H1 (cell line): ENCODE data around the gene ZBP1. TPM values are rescaled to one million over a fixed set of nuclear protein-coding genes. Genes with fewer than 3 reads are reported as not detected.

Experiments
- FOSL1 ChIP-seq: IDR thresholded peaks from 2 replicates; pipeline ENCODE4 v1.6.1; 2011; ENCODE audit warnings: mild to moderate bottlenecking, low read depth, low read length, moderate library complexity; ENCODE audit not compliant: insufficient read depth
- HDAC6 ChIP-seq: IDR thresholded peaks from one replicate; pipeline ENCODE4 v1.7.1; 2012; ENCODE audit warnings: low read depth, mild to moderate bottlenecking, inconsistent platforms, low read length, moderate library complexity
- NRF1 ChIP-seq: IDR thresholded peaks from 2 replicates; pipeline ENCODE4 v1.6.1; 2011; ENCODE audit warnings: mild to moderate bottlenecking, low read depth, low read length, improper control_type of control experiment
- PHF8 ChIP-seq: fragments of 200-600 bp; sonication (generic); conservative IDR thresholded peaks from 2 replicates; pipeline ENCODE4 v1.7.1; 2012; ENCODE audit warnings: low read depth, mild to moderate bottlenecking, inconsistent platforms, low read length, moderate library complexity
- POU5F1 ChIP-seq: IDR thresholded peaks from 2 replicates; pipeline ENCODE4 v1.6.1; 2011; ENCODE audit warnings: low read depth, mild to moderate bottlenecking, low read length, moderate library complexity
- SP1 ChIP-seq: IDR thresholded peaks from 2 replicates; pipeline ENCODE4 v1.6.1; 2011; ENCODE audit warnings: low read depth, low read length
- SUZ12 ChIP-seq: fragments of 200-600 bp; sonication (generic); IDR thresholded peaks from 2 replicates; pipeline ENCODE4 v1.6.1; 2012; ENCODE audit warnings: mild to moderate bottlenecking, inconsistent platforms, low read length, moderate library complexity, mixed read lengths
- TAF7 ChIP-seq: optimal IDR thresholded peaks from 2 replicates; pipeline ENCODE3; 2011; ENCODE audit warnings: low read depth, mild to moderate bottlenecking, inconsistent platforms, low read length, moderate library complexity, borderline replicate concordance
- TBP ChIP-seq: IDR thresholded peaks from 2 replicates; pipeline ENCODE4 v1.6.1; 2011; ENCODE audit warnings: low read depth, low read length, improper control_type of control experiment
- polyA plus RNA-seq, 7 experiments: library from polyadenylated mRNA; depleted of rRNA in 3 of 7; stranded (reverse) in 5 of 7; unstranded in 2 of 7; fragments of >200 nt in 5 of 7; fragments of 200-250 nt in 2 of 7; gene quantifications; 1 replicate in 5 of 7; 2 replicates in 1 of 7; 4 replicates in 1 of 7; pipeline versions ENCODE4 v1.2.1 to v1.2.3, GENCODE V29; 2011 to 2013; ENCODE audit warnings: missing spikeins in 2 of 7, mixed read lengths in 2 of 7
- total RNA-seq: library from RNA; stranded (reverse); fragmentation: NEBNext Ultra II Directional; extraction: Animal tissue kit (Norgen Biotek cat#: 25700); gene quantifications from 2 replicates; pipeline ENCODE4 v1.2.1, GENCODE V29; 2021

The ZBP1 gene
- total and polyA plus RNA-seq, 2 of the 8 experiments (the other 6 are each of a cell fraction or from before 2014, with no cell fraction given), result not detected

DNA sequence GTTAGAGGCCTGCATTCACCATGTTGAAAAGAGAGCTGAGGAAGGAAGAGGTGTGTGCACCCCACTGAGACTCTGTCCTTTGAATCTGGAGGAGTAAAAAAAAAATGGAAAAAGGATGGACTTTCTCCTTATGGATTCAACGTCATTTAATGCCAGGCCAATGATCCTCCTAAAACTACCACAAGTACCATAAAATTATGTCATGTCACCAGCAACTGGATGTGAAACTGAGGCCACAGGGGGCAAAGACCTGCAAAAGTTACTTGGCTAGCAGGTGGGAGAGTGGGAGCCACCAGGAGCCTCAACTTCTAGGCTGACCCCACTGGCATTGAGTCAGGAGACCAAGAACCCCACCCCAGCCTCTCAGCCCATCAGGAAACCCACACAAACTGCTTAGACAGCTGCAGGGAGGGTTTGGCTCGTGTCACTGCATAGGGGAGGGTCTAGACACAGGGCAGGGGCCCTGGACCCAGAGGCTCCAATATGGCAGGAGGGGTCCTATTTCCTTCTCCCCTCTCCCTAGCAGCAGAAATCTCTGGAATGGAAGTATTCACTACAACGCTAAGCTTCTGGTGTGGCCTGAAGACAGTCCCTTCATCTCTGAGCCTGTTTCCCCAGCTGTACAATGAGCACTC is 48.3 kb downstream of the ZBP1 start (continued):
- TF ChIP-seq POU5F1 (no peak), NRF1 (no peak), FOSL1 (no peak), TAF7 (no peak), SUZ12 (no peak), HDAC6 (no peak), SP1 (no peak), TBP (no peak), PHF8 (no peak)
- TF ChIP-seq, all 59 proteins: peak for 0
